GM19035 (cell line): ENCODE data around the gene RFPL1.
A peak's percentile ranks its signal among the peaks of the same experiment; 100 is the strongest.
"Not testable (repeated sequence)": the region's sequence is repeated elsewhere in the genome, so short reads cannot be mapped to it uniquely, and the experiment has no call there.

Experiments used
- ATAC-seq: cut with Tn5 transposase; IDR thresholded peaks from one replicate; pipeline ENCODE4 v1.9.1; 2021; ENCODE audit not compliant: unreplicated experiment

RFPL1 gene

DNA sequence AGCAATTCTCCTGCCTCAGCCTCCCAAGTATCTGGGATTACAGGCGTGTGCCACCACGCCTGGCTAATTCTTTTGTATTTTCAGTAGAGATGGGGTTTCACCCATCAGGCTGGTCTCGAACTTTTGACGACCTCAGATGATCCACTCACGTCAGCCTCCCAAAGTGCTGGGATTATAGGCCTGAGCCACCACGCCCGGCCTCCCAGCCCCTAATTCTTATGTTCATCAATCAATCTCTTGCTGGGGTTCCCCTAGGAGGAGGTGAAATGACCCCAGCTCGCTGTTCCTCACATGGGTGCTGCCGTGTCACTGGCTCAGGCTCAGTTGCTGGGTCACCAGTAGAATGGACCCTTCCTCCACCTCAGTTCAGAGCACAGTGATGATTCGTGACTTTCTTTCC, at the start of gene RFPL1:
Gene RFPL1, plus strand, starts transcription at position 301 of the 400 bp plus-strand sequence.
- not testable (repeated sequence) for ATAC-seq

DNA sequence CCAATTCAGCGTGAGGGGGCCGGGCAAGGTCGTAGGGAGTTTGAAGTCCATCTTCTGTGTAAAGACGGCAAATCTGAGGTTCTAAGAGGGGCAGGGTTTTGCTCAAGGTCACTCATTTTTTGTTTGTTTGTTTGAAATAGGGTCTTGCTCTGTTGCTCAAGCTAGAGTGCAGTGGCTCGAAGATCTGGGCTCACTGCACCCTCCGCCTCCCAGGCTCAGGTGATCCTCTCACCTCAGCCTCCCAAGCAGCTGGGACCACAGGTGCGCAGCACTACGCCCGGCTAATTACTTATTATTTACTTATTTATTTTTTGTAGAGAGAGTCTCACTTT, 49.7 kb upstream of the RFPL1 start:
- ATAC-seq, result peak; percentile 7

DNA sequence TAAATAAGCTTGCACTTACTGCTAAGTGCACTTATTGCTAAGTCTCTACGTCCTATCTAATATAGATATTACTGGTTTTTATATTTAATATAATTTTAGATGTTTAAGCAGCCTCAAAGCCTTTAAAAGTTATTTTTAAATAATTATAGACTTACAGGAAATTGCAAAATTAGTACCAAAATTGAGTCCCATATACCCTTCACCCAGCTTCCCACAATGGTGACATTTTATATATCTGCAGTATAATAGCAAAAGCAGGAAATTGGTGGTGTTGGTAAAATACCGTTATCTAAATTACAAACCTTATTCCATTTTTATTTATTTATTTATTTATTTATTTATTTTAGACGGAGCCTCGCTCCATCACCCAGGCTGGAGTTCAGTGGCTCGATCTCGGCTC, 48.1 kb upstream of the RFPL1 start:
- no peak for ATAC-seq

DNA sequence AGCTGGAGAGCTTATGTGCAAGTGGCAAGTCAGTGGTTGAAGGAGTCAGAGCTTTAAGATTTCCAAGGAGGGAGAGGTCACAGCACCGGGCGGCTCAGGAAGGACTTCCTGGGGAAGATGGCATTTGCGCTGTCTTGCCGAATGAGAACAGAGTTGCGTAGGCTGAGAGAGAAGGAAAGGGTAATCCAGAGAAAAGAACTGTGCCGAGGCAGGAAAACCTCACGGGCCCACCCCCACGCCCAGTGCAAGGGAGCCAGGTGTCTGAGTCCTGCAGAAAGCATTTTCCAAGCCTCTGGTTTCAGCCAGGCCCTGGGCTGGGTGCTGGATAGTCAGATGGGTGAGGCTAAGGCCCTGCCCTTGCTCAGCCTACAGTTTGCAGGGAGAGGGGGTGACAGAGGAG, 46.8 kb upstream of the RFPL1 start:
- no peak for ATAC-seq

DNA sequence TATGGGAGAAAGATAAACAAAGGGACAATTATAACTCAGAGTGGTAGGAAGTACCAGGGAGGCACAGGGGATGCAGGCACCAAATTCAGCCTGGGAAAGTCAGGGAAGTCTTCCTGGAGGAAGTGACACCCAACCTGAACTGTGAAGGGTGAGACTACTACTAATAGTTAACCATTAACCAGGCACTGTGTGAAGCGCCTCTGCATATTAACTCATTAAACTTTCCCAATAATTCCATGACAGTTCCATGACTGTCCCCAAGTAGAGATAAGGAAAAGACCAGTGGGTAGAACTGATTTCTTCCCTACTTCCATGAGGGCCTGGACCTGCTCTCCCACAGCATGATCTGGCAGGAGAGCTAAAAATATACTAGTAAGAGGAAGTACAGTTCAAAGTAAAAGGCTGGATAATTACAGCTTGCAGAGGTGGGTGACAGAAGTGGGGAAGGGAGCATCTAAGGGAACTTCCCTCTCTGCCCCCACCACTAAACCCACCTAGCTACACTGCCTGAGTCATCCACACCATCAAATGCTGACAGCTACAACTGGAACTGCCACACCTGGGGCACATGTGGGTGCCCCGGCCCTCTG, 45.3 kb upstream of the RFPL1 start:
- ATAC-seq, result no peak

DNA sequence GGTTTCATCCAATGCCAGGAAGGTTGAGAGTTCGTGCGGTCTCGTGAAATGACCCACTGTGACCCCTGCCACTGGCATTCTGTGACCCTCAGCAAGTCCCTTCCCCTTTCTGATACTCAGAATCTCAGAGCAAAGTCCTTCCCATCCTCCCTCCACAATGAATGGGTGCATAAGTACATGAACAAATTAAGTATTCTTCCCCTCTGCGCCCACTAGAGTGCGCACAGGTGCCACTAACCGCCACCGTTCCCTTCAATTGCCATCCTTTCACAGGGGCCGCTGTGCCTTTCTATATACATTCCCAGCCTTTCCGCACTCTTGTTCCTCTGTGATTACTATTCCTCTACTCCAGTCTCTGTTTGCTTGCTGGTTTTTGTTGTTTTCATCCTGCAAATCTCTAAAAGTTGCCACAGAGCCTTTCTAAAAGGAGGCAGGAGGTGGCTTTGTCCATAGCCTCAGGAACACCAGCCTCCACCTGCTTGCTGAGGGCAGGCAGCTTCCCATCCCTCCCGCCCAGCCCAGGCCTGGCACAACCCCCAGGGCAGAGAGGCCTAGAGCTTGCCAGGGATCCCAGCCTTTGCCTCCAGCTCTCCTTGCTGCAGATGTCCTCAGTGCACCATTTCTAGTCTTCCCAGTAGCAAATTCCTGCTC, 43.3 kb upstream of the RFPL1 start:
- no peak for ATAC-seq

DNA sequence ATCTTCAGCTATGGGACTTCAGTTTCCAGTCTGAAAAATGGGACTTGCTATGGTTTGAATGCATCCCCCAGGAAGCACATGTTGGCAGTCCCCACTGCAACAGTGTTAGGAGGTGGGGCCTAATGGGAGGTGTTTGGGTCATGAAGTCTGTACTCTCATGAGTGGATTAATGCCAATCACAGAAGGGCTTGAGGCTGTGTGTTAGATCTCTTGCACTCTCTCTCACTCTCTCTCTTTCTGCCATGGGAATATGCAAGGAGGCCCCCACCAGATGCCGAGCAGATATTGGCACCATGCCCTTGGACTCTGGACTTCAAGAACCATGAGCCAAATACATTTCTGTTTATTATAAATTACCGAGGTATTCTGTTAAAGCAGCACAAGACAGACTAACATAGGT, 42.3 kb upstream of the RFPL1 start:
- no peak for ATAC-seq

DNA sequence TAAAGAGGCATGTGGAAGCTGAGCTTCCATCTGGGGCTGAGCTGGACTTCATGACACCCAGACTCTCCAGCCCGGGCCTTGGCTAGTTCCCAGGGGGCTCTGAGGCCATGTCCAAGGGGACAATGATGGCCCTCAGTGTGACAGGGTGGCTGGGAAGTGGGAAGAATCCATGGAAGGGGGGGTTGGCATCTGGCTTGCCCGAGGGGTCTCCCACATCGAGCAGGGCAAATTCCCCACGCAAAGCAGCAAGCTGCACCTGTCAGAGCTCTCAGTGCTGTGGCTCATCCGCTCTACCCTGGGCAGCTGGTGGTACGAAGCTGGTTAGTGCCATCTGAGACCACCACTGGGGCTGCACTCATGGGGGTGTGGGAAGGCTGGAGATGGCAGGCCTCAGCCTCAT, 40.6 kb upstream of the RFPL1 start:
- no peak for ATAC-seq

DNA sequence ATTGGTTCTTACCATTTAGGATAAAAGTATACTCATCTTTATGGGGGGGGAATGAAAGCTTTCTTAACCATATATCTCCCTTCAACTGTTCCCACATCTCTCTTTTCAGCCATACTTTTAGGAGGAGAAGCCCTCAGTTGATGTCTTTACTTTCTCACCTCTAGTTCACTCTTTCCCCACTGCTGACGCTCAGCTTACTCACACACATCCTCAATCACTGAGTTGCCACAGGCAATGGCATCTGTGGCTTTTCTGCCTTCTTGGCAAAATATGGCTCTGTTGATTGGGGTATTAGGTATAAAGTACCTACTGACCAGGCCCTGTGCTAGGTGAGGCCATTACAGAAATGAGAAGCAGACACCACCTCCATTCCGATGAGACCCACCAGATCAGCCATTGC, 37.8 kb upstream of the RFPL1 start:
- no peak for ATAC-seq

DNA sequence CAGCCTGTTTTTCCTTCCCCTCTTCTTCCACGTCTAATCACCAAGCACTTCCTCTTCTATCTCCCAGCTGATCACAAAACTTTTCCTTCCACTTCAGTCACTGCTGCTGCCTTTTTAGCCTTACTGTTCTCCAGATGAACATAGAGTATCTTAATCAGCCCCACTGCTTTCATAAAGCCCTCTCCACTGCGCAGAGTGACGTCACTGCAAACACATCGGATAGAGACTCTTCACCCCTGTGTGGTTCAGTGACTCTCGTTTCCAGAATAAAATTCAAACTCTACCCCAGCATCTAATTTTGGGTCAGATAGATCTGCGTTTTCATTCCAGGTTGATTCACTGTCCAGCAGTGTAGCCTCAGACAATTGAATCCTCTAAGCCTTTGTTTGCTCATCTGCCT, 36.8 kb upstream of the RFPL1 start:
- not testable (repeated sequence) for ATAC-seq

DNA sequence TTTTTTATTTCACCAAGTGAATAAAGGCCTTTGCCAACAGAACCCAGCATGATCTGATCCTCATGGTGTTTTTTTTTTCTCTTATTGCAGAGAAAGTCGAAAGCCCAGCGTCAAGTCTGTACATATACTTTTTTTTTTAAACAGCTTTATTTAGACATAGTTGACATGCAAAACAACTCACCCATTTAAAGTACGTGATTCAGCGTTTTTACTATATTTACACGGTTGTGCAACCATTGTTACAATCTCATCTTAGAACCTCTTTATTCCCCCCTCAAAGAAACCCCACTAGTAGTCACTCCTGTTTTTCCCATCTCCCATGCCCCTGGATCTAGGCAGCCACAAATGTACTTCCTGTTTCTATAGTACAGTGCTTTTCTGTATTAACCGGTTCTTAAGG, 29.4 kb upstream of the RFPL1 start:
- no peak for ATAC-seq

DNA sequence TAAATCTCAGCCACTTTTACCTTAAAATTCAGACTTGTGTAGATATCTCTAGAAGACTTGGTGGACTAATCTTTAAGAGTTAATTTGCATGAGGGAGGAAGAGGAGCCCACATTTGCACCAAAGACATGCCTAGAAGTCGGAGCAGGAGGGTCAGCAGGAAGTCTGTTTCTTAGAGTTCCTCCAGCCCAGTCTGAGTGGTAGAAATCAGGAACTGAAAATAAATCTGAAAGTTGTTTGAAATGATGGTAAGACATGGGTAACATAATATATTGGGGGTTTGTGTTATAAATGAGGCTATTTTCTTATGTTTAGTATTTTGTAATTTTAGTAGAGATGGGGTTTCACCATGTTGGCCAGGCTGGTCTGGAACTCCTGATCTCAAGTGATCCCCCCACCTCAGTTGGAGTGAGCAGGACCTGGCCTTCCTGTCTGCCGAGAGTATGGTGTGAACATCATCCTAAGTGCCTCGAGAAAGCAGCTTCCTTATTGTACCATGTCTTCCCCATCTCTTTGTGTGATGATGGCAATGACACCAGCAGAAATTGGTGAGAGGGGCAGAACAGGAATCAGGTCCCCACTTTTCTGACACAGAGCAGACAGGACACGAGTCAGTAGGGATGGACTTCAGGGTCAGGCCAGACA, 26.7 kb upstream of the RFPL1 start:
- peak; percentile 49 for ATAC-seq

DNA sequence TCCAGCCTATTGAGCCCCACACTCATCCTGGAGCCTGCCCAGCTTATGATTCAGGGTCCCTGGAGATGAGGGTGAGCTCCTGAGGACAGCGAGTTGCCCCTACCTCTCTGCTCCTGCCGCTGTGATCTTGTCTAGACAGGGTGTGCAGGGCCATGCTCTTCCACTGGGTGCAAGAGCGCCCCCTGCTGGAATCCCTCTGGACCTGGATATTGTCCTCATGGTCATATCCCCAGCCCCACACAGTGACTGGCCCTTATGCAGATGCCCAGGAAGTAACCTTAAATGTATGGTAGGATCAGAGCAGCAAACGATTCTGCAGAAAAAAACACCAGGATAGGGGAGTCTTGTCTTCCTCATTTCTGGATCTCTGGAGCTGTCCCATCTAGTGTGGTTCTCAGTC, 25.6 kb upstream of the RFPL1 start:
- not testable (repeated sequence) for ATAC-seq

DNA sequence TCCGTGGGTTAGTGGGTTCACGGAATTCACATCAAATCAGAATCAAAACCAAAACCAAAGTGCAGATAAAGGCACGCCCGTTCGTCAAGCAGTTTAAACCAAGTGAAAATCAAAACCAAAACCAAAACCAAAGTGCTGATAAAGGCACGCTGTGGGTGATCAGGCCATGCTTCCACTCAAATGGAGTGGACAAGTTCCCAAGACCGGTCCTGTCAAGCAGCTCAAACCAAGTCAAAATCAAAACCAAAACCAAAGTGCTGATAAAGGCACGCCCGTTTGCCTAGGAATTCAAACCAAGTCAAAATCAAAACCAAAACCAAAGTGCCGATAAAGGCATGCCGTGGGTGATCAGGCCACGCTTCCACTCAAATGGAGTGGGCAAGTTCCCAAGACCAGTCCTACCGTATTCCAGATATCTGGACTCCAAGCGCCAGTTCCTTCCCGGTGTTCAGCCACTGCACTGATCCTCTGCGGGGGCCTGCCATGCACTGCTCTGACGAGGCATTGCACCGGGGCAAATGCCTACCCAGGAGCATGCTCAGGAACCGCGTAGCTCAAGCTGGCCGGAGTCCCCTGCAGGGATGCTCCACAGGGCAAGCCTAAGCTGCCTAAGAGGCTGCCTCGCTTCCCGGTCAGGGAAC, 23.3 kb upstream of the RFPL1 start:
- ATAC-seq, result not testable (repeated sequence)

DNA sequence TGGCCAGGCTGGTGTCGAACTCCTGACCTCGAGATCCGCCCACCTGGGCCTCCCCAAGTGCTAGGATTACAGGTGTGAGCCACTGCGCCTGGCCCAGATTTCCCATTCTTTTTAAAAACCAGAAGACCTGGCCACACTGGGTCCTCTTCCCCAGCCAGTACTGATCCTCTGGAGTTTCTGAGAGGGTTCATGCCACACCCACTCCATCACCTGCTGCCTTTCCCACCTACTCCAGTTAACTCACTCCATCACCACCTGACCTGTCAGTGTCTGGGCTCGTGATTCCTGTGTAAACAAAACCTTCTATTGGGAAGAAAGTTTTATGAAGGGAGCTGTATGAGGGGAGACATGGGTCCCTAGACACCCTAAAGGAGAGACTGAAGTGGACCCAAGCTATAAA, 19.7 kb upstream of the RFPL1 start:
- not testable (repeated sequence) for ATAC-seq

DNA sequence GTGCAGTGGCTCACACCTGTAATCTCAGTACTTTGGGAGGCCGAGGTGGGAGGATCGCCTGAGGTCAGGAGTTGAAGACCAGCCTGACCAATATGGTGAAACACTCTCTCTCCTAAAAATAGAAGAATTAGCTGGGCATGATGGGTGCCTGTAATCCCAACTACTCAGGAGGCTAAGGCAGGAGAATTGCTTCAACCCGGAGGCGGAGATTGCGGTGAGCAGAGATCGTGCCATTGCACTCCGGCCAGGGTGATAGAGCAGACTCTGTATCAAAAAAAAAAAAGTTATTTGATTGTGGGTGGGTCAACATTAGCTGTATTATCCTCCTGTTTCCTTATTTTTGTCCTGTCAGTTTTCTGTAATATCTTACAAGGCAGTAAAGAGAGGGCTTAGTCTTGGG, 11.9 kb upstream of the RFPL1 start:
- no peak for ATAC-seq

DNA sequence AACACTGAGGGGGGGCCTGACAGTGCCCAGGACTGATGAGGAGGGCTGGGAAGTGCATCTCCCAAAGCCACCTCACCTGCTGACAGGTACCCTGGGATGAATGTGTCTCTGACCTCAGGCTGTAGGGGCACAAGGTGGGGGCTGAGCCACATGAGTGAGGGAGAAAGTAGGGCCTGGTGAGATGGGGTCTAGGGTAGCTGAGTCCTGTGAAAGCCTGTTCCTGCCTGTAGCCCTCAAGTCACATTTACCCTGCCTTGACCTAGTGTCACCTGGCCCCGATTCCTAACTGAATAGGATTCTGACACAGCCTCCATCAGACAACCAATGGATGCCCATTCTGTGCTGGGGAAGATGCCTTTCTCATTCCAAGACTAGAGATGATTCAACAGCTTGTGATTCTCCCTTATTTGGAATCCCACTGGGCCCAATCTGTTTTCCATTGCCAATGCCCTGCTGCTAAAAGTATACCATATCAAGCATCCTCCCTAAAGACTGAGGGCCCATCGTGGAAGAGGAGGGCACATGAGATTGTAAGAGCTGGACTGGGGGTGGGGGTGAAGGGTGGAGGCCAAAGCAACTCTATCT, 11.1 kb upstream of the RFPL1 start:
- ATAC-seq, result no peak

DNA sequence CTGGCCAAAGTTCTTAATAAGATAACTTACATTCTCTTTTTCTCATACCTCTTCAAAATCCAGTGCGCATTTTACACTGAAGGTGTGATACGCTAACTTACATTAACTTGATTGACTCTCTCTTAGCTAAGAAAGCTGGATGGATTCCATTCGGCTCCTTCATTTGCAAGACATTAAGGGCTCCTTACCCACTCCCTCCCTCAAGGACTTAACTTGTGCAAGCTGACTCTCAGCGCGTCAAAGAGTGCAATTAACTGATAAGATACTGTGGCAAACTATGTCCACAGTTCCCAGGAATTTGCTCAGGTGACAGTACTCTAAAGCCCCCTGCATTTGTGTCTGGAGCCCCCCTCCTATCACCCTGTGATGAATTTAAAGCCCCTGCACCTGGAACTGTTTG, 6.4 kb upstream of the RFPL1 start:
- no peak for ATAC-seq

DNA sequence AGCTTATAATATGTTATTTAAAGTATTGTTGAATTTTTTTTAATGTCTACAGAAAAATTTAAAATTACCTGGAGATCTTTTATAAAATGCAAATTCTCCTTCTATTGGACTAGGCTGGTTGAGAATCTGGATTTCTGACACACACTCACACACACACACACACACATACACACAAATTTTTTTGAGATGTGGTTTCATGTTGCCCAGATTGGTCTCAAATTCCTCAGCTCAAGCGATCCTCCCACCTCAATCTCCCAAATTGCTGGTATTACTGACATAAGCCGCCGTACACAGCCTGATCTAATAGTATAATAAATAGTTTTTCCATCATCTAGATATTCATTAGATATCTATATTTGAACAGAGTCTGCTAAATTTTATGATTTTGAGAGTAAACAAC, 4.5 kb upstream of the RFPL1 start:
- ATAC-seq, result no peak

DNA sequence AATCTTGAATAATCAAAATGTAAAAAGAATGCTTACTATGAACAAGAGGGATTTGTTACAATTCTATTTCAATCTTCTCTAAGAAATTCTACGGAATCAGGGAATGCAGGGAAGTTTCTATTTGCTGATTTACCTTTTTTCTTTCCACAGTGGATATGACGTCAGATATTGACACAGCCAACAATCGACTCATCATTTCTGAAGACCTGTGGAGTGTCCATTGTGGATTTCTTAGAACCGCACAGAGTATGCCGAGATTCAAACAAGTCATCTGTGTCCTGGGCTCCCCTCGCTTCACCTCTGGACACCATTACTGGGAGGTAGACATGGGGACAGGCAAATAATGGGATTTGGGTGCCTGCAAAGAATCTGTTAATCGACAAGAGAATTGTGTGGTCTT, 4.1 kb upstream of the RFPL1 start:
- no peak for ATAC-seq

DNA sequence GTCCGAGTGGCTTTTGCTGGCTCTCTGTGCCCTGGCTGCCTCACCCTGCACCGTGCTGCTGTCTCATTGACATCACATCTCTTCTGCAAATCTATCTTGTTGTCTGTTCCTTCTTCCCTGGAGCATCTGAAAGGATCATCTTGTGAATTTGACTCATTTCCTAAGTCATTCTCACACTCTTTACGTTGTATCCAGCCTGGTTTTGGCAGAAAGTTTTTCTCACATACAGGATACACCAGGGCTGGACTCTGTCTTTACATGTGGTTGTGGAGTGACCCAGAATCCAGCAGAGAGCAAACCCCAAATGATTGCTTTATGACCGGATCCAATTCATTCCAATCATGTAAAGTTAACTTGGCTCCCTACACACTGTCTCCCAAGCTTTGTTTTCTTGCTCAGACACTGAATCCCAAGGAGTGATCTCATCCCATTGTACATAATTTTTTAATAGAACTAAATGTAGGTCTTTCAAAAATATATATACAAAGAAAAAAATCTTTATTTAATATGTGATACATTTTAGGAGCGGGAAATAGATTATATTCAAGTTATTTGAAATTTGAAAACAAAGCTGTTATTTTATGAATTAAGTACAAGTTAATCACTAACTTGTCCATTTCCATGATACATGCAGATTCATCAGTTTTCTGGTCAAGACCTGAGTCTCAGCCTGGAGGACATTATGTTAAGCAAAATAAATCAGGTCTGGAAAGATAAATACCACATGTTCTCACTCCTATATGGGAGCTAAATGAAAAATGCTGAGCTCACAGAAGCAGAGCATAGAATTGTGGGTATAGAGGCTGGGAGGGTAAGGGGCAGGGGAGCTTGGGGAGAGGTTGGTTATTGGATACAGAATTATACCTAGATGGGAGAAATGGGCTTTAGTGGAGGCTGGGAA, 2.9 kb upstream of the RFPL1 start:
- no peak for ATAC-seq
